ENCODE results near the gene NEK5. TPM values are rescaled to one million over a fixed set of nuclear protein-coding genes. Genes with fewer than 3 reads are reported as not detected.
"Not testable (repeated sequence)": the region's sequence is repeated elsewhere in the genome, so short reads cannot be mapped to it uniquely, and the experiment has no call there.

The NEK5 gene
- 0.28 TPM in 1 of 2 replicates, not detected in the other for total RNA-seq (2014; rRNA removed; shearing (Covaris generic))

DNA sequence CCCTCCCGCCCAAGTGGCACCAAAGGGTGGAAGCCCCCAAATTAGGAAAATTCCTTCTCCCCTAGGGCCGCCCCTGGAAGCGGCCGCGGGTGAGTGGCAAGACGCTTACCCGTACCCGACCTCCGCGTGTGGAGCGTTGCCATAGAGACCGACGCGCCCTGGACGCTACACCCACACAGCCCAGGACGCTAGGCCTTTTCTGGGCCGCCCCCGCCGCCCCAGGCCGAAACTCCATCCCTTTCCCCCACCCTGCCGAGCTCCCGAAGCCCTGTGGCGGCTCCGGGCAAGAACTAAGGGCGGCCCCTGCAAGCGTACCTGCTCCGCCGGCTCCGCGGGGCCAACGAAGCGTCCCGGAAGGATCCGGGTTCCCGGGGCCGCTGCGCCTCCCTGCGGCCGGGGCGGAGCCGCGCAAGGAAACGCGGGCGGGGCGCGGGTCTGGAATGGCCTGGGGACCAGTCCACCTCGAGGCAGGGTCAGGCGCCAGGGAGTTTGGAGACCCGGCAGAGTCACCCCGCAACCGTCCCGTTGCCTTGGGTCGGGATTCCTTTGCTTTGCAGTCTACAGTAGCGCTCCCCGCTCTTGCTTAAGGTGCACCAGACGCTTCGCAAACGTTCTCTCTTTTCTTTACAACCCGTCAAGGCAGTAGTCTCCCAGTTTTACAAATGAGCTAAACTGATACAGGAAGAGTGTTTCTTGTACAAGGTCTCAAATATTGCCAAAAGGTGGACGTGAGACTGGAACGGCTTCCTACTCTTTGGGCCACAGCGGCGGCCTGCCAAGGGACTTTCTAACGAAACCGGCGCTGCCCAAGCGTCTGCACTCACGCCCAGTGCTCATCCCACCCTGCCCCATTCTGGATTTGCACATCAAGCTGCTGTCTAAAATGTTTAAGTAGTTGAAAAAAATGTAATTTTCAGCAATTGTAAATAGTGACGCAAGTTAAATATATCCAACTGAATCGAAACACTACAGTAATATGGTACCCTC is at the start of gene NEK5:
NEK5 (minus strand) TSS at position 360 of the 987 bp plus-strand sequence. CDS start 1,591 bp downstream, outside the sequence.
- Histone ChIP-seq H3K36me3 (replicated peaks; ENCODE audit: control insufficient read depth, insufficient read depth, low read length) (peaks cover 12% of the 10 kb centered on the region), H3K27me3 (ENCODE audit: control insufficient read depth, insufficient read depth, low read length) (peaks cover 6% of the 10 kb centered on the region; the same call in 1 of the 2 replicates), H3K4me3 (ENCODE audit: insufficient read depth, low read depth, low read length) (peak within 1 kb of the TSS; percentile 58)
- peak; percentile 94 for DNase-seq

DNA sequence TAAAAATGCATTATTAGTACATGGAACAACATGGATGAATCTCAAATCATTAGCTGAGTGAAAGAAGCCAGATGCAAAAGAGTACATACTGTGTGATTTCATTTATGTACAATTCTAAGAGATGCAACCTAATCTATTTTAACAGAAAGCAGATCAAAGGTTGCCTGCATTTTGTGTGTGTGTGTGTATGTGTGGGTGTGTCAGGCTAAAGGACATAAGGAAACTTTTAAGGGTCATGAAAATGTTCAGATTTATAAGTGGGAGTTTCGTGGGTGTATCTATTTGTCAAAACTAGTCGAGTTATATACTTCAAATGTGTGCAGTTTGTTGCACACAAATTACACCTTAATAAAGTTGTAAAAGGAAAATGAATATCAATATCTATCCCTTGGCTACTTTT is 48.4 kb upstream of the NEK5 start:
- no peaks in the 10 kb centered on the region for H3K27me3 ChIP-seq (ENCODE audit: control insufficient read depth, insufficient read depth, low read length)
- DNase-seq, result no peak
- no peak overlapping the region for H3K4me3 ChIP-seq (ENCODE audit: insufficient read depth, low read depth, low read length)
- H3K36me3 ChIP-seq (replicated peaks; ENCODE audit: control insufficient read depth, insufficient read depth, low read length), result peaks cover 4% of the 10 kb centered on the region

- not testable (repeated sequence) for DNase-seq; H3K27me3 ChIP-seq (ENCODE audit: control insufficient read depth, insufficient read depth, low read length); H3K4me3 ChIP-seq (ENCODE audit: insufficient read depth, low read depth, low read length); H3K36me3 ChIP-seq (replicated peaks; ENCODE audit: control insufficient read depth, insufficient read depth, low read length)
Measured at GRCh38 chr13:52173970-52174369, 45.1 kb upstream of the NEK5 start.

- peaks cover 7% of the 10 kb centered on the region for H3K36me3 ChIP-seq (replicated peaks; ENCODE audit: control insufficient read depth, insufficient read depth, low read length)
- H3K27me3 ChIP-seq (ENCODE audit: control insufficient read depth, insufficient read depth, low read length), result no peaks in the 10 kb centered on the region
- H3K4me3 ChIP-seq (ENCODE audit: insufficient read depth, low read depth, low read length), result no peak overlapping the region
- no peak for DNase-seq
Measured at GRCh38 chr13:52173373-52173772, 44.5 kb upstream of the NEK5 start.

- H3K36me3 ChIP-seq (replicated peaks; ENCODE audit: control insufficient read depth, insufficient read depth, low read length); H3K27me3 ChIP-seq (ENCODE audit: control insufficient read depth, insufficient read depth, low read length); DNase-seq: not testable (repeated sequence)
Measured at GRCh38 chr13:52171686-52172085, 42.8 kb upstream of the NEK5 start.

GRCh38 chr13:52170828-52171391 is 42.0 kb upstream of the NEK5 start:
- DNase-seq; H3K36me3 ChIP-seq (replicated peaks; ENCODE audit: control insufficient read depth, insufficient read depth, low read length); H3K4me3 ChIP-seq (ENCODE audit: insufficient read depth, low read depth, low read length); H3K27me3 ChIP-seq (ENCODE audit: control insufficient read depth, insufficient read depth, low read length): not testable (repeated sequence)

More at GRCh38 chr13:52171686-52172085, 42.8 kb upstream of the NEK5 start:
- H3K4me3 ChIP-seq (ENCODE audit: insufficient read depth, low read depth, low read length), result not testable (repeated sequence)

- no peak overlapping the region for H3K4me3 ChIP-seq (ENCODE audit: insufficient read depth, low read depth, low read length)
- H3K27me3 ChIP-seq (ENCODE audit: control insufficient read depth, insufficient read depth, low read length), result no peaks in the 10 kb centered on the region
- DNase-seq, result no peak
- peaks cover 7% of the 10 kb centered on the region for H3K36me3 ChIP-seq (replicated peaks; ENCODE audit: control insufficient read depth, insufficient read depth, low read length)
Measured at GRCh38 chr13:52169839-52170238, 41.0 kb upstream of the NEK5 start.

DNA sequence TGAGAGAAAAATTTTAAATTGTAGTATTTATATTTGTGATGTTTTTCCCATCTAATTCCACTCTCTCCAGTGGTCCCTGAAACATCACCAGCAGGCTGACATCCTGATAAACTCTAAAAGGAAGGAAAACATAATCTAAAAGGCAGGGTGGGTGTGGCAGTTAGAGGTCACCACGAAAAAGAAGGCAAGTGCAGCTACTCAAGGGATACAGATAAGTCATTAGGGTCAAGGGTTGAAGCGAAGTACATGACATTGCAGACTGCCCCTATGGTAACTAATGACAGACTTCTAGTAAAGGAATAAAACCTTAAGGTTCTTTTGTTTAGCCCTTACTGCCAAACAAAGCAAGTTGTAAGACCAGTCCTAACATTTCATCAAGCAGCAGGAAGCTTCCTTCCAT is 36.5 kb upstream of the NEK5 start:
- no peak for DNase-seq
- Histone ChIP-seq H3K27me3 (ENCODE audit: control insufficient read depth, insufficient read depth, low read length) (no peaks in the 10 kb centered on the region; the same call in 1 of the 2 replicates), H3K36me3 (replicated peaks; ENCODE audit: control insufficient read depth, insufficient read depth, low read length) (peaks cover 3% of the 10 kb centered on the region; the same call in 1 of the 2 replicates), H3K4me3 (ENCODE audit: insufficient read depth, low read depth, low read length) (no peak overlapping the region)

- Histone ChIP-seq H3K36me3 (replicated peaks; ENCODE audit: control insufficient read depth, insufficient read depth, low read length) (peaks cover 3% of the 10 kb centered on the region; the same call in 1 of the 2 replicates), H3K27me3 (ENCODE audit: control insufficient read depth, insufficient read depth, low read length) (peaks cover 2% of the 10 kb centered on the region)
Measured at GRCh38 chr13:52164989-52165388, 36.1 kb upstream of the NEK5 start.

DNA sequence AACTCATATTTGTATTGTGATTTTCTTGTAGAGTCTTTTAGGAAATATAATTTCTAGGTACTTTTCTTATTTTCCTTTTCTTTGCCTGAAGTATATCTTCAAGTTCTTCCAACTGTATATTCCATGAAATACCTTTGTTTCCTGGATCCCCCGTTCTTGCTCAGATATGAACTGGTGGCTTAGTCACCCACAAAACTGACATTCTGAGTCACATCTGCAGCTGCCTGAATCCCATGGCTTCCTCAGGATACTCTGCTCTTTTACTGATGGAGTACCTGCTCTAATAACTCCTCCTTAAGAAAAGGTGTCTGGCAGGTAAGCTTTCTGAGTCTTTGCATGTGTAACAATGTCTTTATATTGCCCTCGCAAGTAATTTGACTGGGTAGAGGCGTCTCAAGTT is 35.0 kb upstream of the NEK5 start:
- not testable (repeated sequence) for H3K36me3 ChIP-seq (replicated peaks; ENCODE audit: control insufficient read depth, insufficient read depth, low read length); H3K27me3 ChIP-seq (ENCODE audit: control insufficient read depth, insufficient read depth, low read length); H3K4me3 ChIP-seq (ENCODE audit: insufficient read depth, low read depth, low read length); DNase-seq

More at GRCh38 chr13:52164989-52165388, 36.1 kb upstream of the NEK5 start:
- DNase-seq, result no peak
- H3K4me3 ChIP-seq (ENCODE audit: insufficient read depth, low read depth, low read length), result no peak overlapping the region

DNA sequence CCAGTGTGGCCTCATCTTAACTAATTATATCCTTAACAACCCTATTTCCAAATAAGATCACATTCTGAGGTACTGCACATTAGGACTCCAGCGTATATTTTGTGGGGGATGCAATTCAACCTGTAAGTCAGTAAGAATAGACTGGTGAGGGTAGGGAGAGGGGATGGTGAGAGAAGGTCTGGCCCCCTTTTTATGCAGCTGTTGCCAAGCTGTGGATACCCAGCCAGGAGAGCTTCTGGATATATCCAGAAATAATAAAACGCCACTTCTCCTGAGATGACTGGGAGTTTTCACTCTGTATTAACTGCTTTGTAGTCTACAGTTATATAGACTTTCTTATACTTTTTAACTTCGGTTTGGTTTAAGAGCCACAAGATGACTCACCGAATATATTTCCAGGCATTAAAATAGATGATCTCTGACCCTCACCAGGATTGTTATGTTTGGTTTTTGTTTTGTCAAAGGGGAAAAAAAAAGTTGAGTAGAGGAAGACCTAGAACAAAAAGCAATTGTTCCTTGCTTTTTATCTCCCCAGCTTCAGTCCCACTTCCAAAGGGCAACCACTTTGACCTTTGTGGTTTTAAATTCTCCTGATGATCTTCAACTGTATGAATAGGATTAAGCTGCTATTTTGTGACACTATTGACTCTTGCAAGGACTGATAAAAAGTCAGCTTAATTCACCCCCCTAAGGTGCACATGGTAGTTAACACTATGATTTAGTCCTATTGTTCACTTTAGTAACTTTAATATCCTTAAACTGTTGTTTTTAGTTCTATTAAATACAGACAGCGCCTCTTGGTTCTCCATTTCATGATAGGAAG is 33.6 kb upstream of the NEK5 start:
- H3K27me3 ChIP-seq (ENCODE audit: control insufficient read depth, insufficient read depth, low read length), result peaks cover 7% of the 10 kb centered on the region
- H3K4me3 ChIP-seq (ENCODE audit: insufficient read depth, low read depth, low read length), result no peak overlapping the region
- no peak for DNase-seq
- no peaks in the 10 kb centered on the region for H3K36me3 ChIP-seq (replicated peaks; ENCODE audit: control insufficient read depth, insufficient read depth, low read length)

DNA sequence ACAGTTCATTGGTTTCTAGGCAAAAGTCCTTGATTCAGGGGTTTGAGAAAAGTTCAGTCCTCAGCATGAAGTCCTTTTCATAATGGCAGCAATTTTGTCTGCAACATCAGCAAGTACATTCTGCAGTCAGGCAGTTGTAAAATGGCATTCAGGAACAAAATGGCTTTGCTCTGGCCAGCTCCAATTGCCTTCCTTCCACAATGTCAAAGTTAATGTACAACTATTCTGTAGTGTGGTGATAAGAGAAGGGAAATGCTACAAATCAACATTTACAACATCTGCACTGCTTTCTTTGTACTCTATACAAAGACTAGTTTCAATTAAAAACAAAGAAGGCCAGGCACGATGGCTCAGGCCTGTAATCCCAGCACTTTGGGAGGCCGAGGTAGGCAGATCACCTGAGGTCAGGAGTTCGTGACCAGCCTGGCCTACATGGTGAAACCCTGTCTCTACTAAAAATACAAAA is 32.3 kb upstream of the NEK5 start:
- H3K36me3 ChIP-seq (replicated peaks; ENCODE audit: control insufficient read depth, insufficient read depth, low read length), result no peaks in the 10 kb centered on the region
- DNase-seq, result no peak
- no peak overlapping the region for H3K4me3 ChIP-seq (ENCODE audit: insufficient read depth, low read depth, low read length)
- H3K27me3 ChIP-seq (ENCODE audit: control insufficient read depth, insufficient read depth, low read length), result peaks cover 7% of the 10 kb centered on the region

DNA sequence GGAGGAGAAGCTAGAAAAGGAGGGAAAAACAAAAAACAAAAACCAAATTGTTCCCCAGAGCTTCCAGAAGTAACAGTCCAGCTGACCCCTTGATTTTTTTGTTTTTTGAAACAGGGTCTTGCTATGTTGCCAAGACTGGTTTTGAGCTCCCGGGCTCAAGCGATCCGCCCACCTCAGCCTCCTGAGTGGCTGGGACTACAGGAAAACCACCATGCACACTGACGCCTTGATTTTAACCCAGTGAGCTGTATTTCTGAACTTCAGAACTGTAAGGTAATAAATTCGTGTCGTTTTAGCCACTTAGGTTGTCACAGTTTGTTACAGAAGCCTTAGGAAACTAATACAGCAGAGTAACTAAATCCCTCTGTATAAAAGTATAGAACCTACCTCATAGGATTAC is 31.6 kb upstream of the NEK5 start:
- Histone ChIP-seq H3K4me3 (ENCODE audit: insufficient read depth, low read depth, low read length) (no peak overlapping the region), H3K27me3 (ENCODE audit: control insufficient read depth, insufficient read depth, low read length) (peaks cover 7% of the 10 kb centered on the region), H3K36me3 (replicated peaks; ENCODE audit: control insufficient read depth, insufficient read depth, low read length) (no peaks in the 10 kb centered on the region)
- no peak for DNase-seq

GRCh38 chr13:52160053-52160452 is 31.2 kb upstream of the NEK5 start:
- no peak for DNase-seq
- Histone ChIP-seq H3K36me3 (replicated peaks; ENCODE audit: control insufficient read depth, insufficient read depth, low read length) (no peaks in the 10 kb centered on the region), H3K27me3 (ENCODE audit: control insufficient read depth, insufficient read depth, low read length) (peaks cover 7% of the 10 kb centered on the region), H3K4me3 (ENCODE audit: insufficient read depth, low read depth, low read length) (no peak overlapping the region)

Measured in H7 (cell line).